ENCODE measurements around the gene CBX4. TPM values are rescaled to one million over a fixed set of nuclear protein-coding genes. Genes with fewer than 3 reads are reported as not detected.

The CBX4 gene
- total RNA-seq, 2 donors from 2014 or later, result 28.0 to 28.5 TPM

GRCh38 chr17:79850571-79851460 is 11.6 kb upstream of the CBX4 start:
- Histone ChIP-seq H3K27ac (no peak overlapping the region), H3K27me3 (replicated peaks; ENCODE audit: insufficient read depth) (no peaks in the 10 kb centered on the region), H3K4me3 (no peak overlapping the region), H3K36me3 (no peaks in the 10 kb centered on the region), H3K9me3 (no peaks in the 10 kb centered on the region), H3K4me1 (replicated peaks) (no peaks in the 10 kb centered on the region)
- no peak for DNase-seq (ENCODE audit: low spot score)
- TF ChIP-seq CTCF (IDR thresholded peaks at IDR 0.05), result no peak
- no peak for TF ChIP-seq POLR2A (IDR thresholded peaks at IDR 0.05)
- no peak for TF ChIP-seq POLR2AphosphoS5 (IDR thresholded peaks at IDR 0.05)
- intact Hi-C loops (cut with DNase I), result no loop called here
- 91% methylated on average over 17 of the region's 18 CpGs for WGBS

- Histone ChIP-seq H3K4me1 (replicated peaks) (no peaks in the 10 kb centered on the region), H3K27me3 (replicated peaks; ENCODE audit: insufficient read depth) (no peaks in the 10 kb centered on the region), H3K9me3 (no peaks in the 10 kb centered on the region), H3K36me3 (no peaks in the 10 kb centered on the region), H3K4me3 (no peak overlapping the region), H3K27ac (no peak overlapping the region)
- no peak for TF ChIP-seq CTCF (IDR thresholded peaks at IDR 0.05)
- TF ChIP-seq POLR2AphosphoS5 (IDR thresholded peaks at IDR 0.05), result no peak
- no peak for TF ChIP-seq POLR2A (IDR thresholded peaks at IDR 0.05)
- WGBS, result 82% methylated on average over 8 of the region's 8 CpGs
- DNase-seq (ENCODE audit: low spot score), result no peak
- intact Hi-C loops (cut with DNase I), result no loop called here
These were observed 10.7 kb upstream of the CBX4 start for GRCh38 chr17:79849953-79850352.

- Histone ChIP-seq H3K4me1 (replicated peaks) (peaks cover 8% of the 10 kb centered on the region), H3K9me3 (no peaks in the 10 kb centered on the region), H3K27me3 (replicated peaks; ENCODE audit: insufficient read depth) (peaks cover under 1% of the 10 kb centered on the region), H3K4me3 (no peak overlapping the region), H3K36me3 (no peaks in the 10 kb centered on the region), H3K27ac (no peak overlapping the region)
- 88% methylated on average over 8 of the region's 8 CpGs for WGBS
- intact Hi-C loops (cut with DNase I), result no loop called here
- DNase-seq (ENCODE audit: low spot score), result no peak
- TF ChIP-seq POLR2A (IDR thresholded peaks at IDR 0.05) (no peak), POLR2AphosphoS5 (IDR thresholded peaks at IDR 0.05) (no peak), CTCF (IDR thresholded peaks at IDR 0.05) (no peak)
These were observed 9.1 kb upstream of the CBX4 start for GRCh38 chr17:79848370-79848766.

- H3K4me3 ChIP-seq, result no peak overlapping the region
- intact Hi-C loops (cut with DNase I), result no loop called here
These were observed 8.6 kb upstream of the CBX4 start for GRCh38 chr17:79847698-79848369.

More at GRCh38 chr17:79847698-79848369, 8.6 kb upstream of the CBX4 start:
- H3K27me3 ChIP-seq (replicated peaks; ENCODE audit: insufficient read depth), result peaks cover 4% of the 10 kb centered on the region
- H3K36me3 ChIP-seq, result no peaks in the 10 kb centered on the region
- TF ChIP-seq CTCF (IDR thresholded peaks at IDR 0.05) (no peak), POLR2A (IDR thresholded peaks at IDR 0.05) (no peak), POLR2AphosphoS5 (IDR thresholded peaks at IDR 0.05) (no peak)
- peaks cover 14% of the 10 kb centered on the region for H3K4me1 ChIP-seq (replicated peaks)
- no peak for DNase-seq (ENCODE audit: low spot score)
- H3K27ac ChIP-seq, result no peak overlapping the region
- 88% methylated on average over 12 of the region's 12 CpGs for WGBS
- H3K9me3 ChIP-seq, result no peaks in the 10 kb centered on the region
